H1 (cell line): ENCODE data around the gene TMEM161B. TPM values are rescaled to one million over a fixed set of nuclear protein-coding genes. Genes with fewer than 3 reads are reported as not detected.

Experiments
- CTCF ChIA-PET: fragments of 300-600 bp; sonication (Branson Sonifier 250); formaldehyde crosslinking; loops from one replicate; lab custom pipeline; 2021; ENCODE audit not compliant: partially characterized antibody; lab: Charles Lee
- POLR2A ChIA-PET: fragments of 300-600 bp; sonication (Branson Sonifier 250); formaldehyde crosslinking; loops from one replicate; lab custom pipeline; 2021; ENCODE audit warnings: inconsistent platforms; ENCODE audit not compliant: partially characterized antibody; lab: Charles Lee
- DNase-seq, 2 experiments: peaks; one replicate each; pipeline versions ENCODE4 v3.0.0 to v3.0.0-alpha.2; 2010 to 2022; ENCODE audit warnings: low spot score in 2 of 2, low read depth in 1 of 2, mixed read lengths in 1 of 2
- FAIRE-seq: peaks from 2 replicates; lab custom pipeline; 2011; peaks lifted over from hg19 to GRCh38; lab: Jason Lieb, UNC
- H2AFZ ChIP-seq: 2 replicates; pipeline ENCODE4 v1.8.1; 2012; ENCODE audit warnings: low read length, inconsistent platforms
- H2AK5ac ChIP-seq: 2 replicates; pipeline ENCODE4 v1.6.1; 2013; ENCODE audit warnings: low read depth, low read length
- H2BK120ac ChIP-seq: replicated peaks from 2 replicates; pipeline ENCODE3; 2013; ENCODE audit warnings: low read depth, low read length, inconsistent platforms
- H2BK12ac ChIP-seq: 2 replicates; pipeline ENCODE4 v1.6.1; 2013; ENCODE audit warnings: low read depth, low read length
- H2BK15ac ChIP-seq: 2 replicates; pipeline ENCODE4 v1.6.1; 2013; ENCODE audit warnings: low read length
- H2BK20ac ChIP-seq: 2 replicates; pipeline ENCODE4 v1.6.1; 2013; ENCODE audit warnings: low read length
- H2BK5ac ChIP-seq: 2 replicates; pipeline ENCODE4 v1.6.1; 2013; ENCODE audit warnings: low read depth, low read length
- H3K14ac ChIP-seq: 2 replicates; pipeline ENCODE4 v1.6.1; 2013; ENCODE audit warnings: inconsistent platforms; ENCODE audit not compliant: insufficient read length
- H3K18ac ChIP-seq: 2 replicates; pipeline ENCODE4 v1.6.1; 2013; ENCODE audit warnings: low read length; ENCODE audit errors: extremely low read depth
- H3K23ac ChIP-seq: 2 replicates; pipeline ENCODE4 v1.6.1; 2013; ENCODE audit warnings: inconsistent platforms; ENCODE audit not compliant: insufficient read length
- H3K23me2 ChIP-seq: 2 replicates; pipeline ENCODE4 v1.6.1; 2013; ENCODE audit warnings: low read depth, low read length
- H3K27ac ChIP-seq: 2 replicates; pipeline ENCODE4 v1.6.1; 2011; ENCODE audit warnings: low read depth, low read length, inconsistent platforms
- H3K27me3 ChIP-seq, 4 experiments: replicated peaks in 1 of 4; 1 replicate in 1 of 4; 2 replicates in 3 of 4; pipeline versions ENCODE4 v1.6.1 to v1.8.1; 2011 to 2013; ENCODE audit warnings: low read length in 3 of 4, mild to moderate bottlenecking in 3 of 4, inconsistent platforms in 2 of 4, mixed read lengths in 2 of 4, moderate library complexity in 1 of 4; ENCODE audit not compliant: control insufficient read depth in 3 of 4, insufficient read depth in 3 of 4; ENCODE audit errors: extremely low read depth in 1 of 4
- H3K36me3 ChIP-seq, 4 experiments: 2 replicates each; pipeline versions ENCODE4 v1.6.1 to v1.8.1; 2011 to 2013; ENCODE audit warnings: mild to moderate bottlenecking in 4 of 4, low read length in 3 of 4, moderate library complexity in 2 of 4, control low read depth in 1 of 4, inconsistent platforms in 1 of 4; ENCODE audit not compliant: insufficient read depth in 4 of 4, control insufficient read depth in 2 of 4
- H3K4ac ChIP-seq: replicated peaks from 2 replicates; pipeline ENCODE3; 2013; ENCODE audit warnings: low read length, low read depth, mixed read lengths, inconsistent platforms; ENCODE audit not compliant: insufficient read length
- H3K4me1 ChIP-seq, 4 experiments: replicated peaks in 1 of 4; 1 replicate in 1 of 4; 2 replicates in 3 of 4; pipeline versions ENCODE4 v1.6.1 to v1.8.1; 2011 to 2013; ENCODE audit warnings: low read length in 3 of 4, inconsistent platforms in 2 of 4, mixed read lengths in 1 of 4; ENCODE audit not compliant: insufficient read depth in 4 of 4, control insufficient read depth in 3 of 4
- H3K4me2 ChIP-seq, 2 experiments: 2 replicates each; pipeline versions ENCODE4 v1.6.1 to v1.8.1; 2011 to 2013; ENCODE audit warnings: low read depth in 2 of 2, low read length in 2 of 2, control low read depth in 1 of 2, inconsistent platforms in 1 of 2, mild to moderate bottlenecking in 1 of 2; ENCODE audit not compliant: insufficient read depth in 1 of 2
- H3K4me3 ChIP-seq, 4 experiments: fragments of 200-600, 300-600 bp in 1 of 4; sonication (generic), shearing (Covaris generic), sonication (Bioruptor Twin) in 1 of 4; 2 replicates each; pipeline versions ENCODE4 v1.5.1 to v1.8.1; 2011 to 2016; ENCODE audit warnings: low read length in 4 of 4, low read depth in 3 of 4, control low read depth in 2 of 4, inconsistent platforms in 2 of 4, mild to moderate bottlenecking in 2 of 4, mixed read lengths in 1 of 4, moderate library complexity in 1 of 4; ENCODE audit not compliant: insufficient read depth in 2 of 4; ENCODE audit errors: extremely low read depth in 1 of 4
- H3K56ac ChIP-seq: replicated peaks from 2 replicates; pipeline ENCODE3; 2013; ENCODE audit warnings: low read depth, mild to moderate bottlenecking, mixed read lengths, low read length, inconsistent platforms; ENCODE audit not compliant: insufficient read length
- H3K79me1 ChIP-seq: 2 replicates; pipeline ENCODE4 v1.6.1; 2013; ENCODE audit warnings: low read depth, low read length, control low read depth
- H3K79me2 ChIP-seq, 2 experiments: 2 replicates each; pipeline versions ENCODE4 v1.6.1 to v1.8.1; 2012 to 2013; ENCODE audit warnings: low read length in 2 of 2, mild to moderate bottlenecking in 2 of 2, inconsistent platforms in 1 of 2; ENCODE audit not compliant: insufficient read depth in 2 of 2, control insufficient read depth in 1 of 2
- H3K9ac ChIP-seq, 4 experiments: replicated peaks in 1 of 4; 1 replicate in 1 of 4; 2 replicates in 3 of 4; pipeline versions ENCODE4 v1.6.1 to v1.8.1; 2011 to 2013; ENCODE audit warnings: low read depth in 3 of 4, low read length in 3 of 4, control low read depth in 2 of 4, mild to moderate bottlenecking in 2 of 4, moderate library complexity in 2 of 4, inconsistent platforms in 1 of 4; ENCODE audit errors: extremely low read depth in 1 of 4
- H3K9me3 ChIP-seq, 2 experiments: 2 replicates each; pipeline versions ENCODE4 v1.6.1 to v1.8.1; 2012 to 2013; ENCODE audit warnings: mild to moderate bottlenecking in 2 of 2, moderate library complexity in 2 of 2, control low read depth in 1 of 2, inconsistent platforms in 1 of 2, low read depth in 1 of 2, low read length in 1 of 2, mixed read lengths in 1 of 2; ENCODE audit not compliant: insufficient read depth in 2 of 2
- H4K20me1 ChIP-seq, 2 experiments: replicated peaks in 1 of 2; 2 replicates each; pipeline versions ENCODE3 to v1.8.1; 2011 to 2013; ENCODE audit warnings: inconsistent platforms in 2 of 2, low read length in 2 of 2, mild to moderate bottlenecking in 1 of 2; ENCODE audit not compliant: insufficient read depth in 2 of 2, control insufficient read depth in 1 of 2
- H4K5ac ChIP-seq: 2 replicates; pipeline ENCODE4 v1.6.1; 2013; ENCODE audit warnings: low read length, low read depth, mixed read lengths, inconsistent platforms; ENCODE audit not compliant: insufficient read length
- H4K8ac ChIP-seq: 2 replicates; pipeline ENCODE4 v1.8.0; 2013; ENCODE audit warnings: mild to moderate bottlenecking, moderate library complexity, low read length, inconsistent platforms; ENCODE audit not compliant: insufficient read depth; ENCODE audit errors: extremely low read depth
- H4K91ac ChIP-seq: replicated peaks from 2 replicates; pipeline ENCODE3; 2013; ENCODE audit warnings: low read length, mixed read lengths, inconsistent platforms; ENCODE audit not compliant: insufficient read length
- CREB1 ChIP-seq: IDR thresholded peaks from 2 replicates; pipeline ENCODE4 v1.6.1; 2012; ENCODE audit warnings: inconsistent platforms
- CTCF ChIP-seq, 3 experiments: IDR thresholded peaks; 1 replicate in 2 of 3; 2 replicates in 1 of 3; pipeline versions ENCODE4 v1.5.1 to v1.6.1; 2011; ENCODE audit warnings: low read length in 3 of 3, mild to moderate bottlenecking in 3 of 3, inconsistent platforms in 2 of 3, low read depth in 1 of 3, moderate library complexity in 1 of 3; ENCODE audit not compliant: insufficient read depth in 1 of 3; ENCODE audit errors: control extremely low read depth in 1 of 3
- PHF8 ChIP-seq: fragments of 200-600 bp; sonication (generic); conservative IDR thresholded peaks from 2 replicates; pipeline ENCODE4 v1.7.1; 2012; ENCODE audit warnings: low read depth, mild to moderate bottlenecking, inconsistent platforms, low read length, moderate library complexity
- WGBS, 2 experiments: shearing (Covaris generic) in 1 of 2; methylation state at CpG; one replicate each; pipeline versions ENCODE4 v1.1.6 to v1.1.7; 2013 to 2015; ENCODE audit warnings: low lambda C conversion rate in 2 of 2, mixed read lengths in 2 of 2, inconsistent platforms in 1 of 2, low coverage in 1 of 2, missing lambda C conversion rate in 1 of 2; ENCODE audit not compliant: insufficient replicate concordance in 2 of 2, insufficient coverage in 1 of 2, insufficient read length in 1 of 2; ENCODE audit errors: extremely low coverage in 1 of 2, missing lambda C conversion rate in 1 of 2; 5-methylcytosine and 5-hydroxymethylcytosine counted together
- polyA plus RNA-seq, 7 experiments: library from polyadenylated mRNA; depleted of rRNA in 3 of 7; stranded (reverse) in 5 of 7; unstranded in 2 of 7; fragments of >200 nt in 5 of 7; fragments of 200-250 nt in 2 of 7; gene quantifications; 1 replicate in 5 of 7; 2 replicates in 1 of 7; 4 replicates in 1 of 7; pipeline versions ENCODE4 v1.2.1 to v1.2.3, GENCODE V29; 2011 to 2013; ENCODE audit warnings: missing spikeins in 2 of 7, mixed read lengths in 2 of 7
- total RNA-seq: library from RNA; stranded (reverse); fragmentation: NEBNext Ultra II Directional; extraction: Animal tissue kit (Norgen Biotek cat#: 25700); gene quantifications from 2 replicates; pipeline ENCODE4 v1.2.1, GENCODE V29; 2021
- TF ChIP-seq, protein P1 (sequence below): IDR thresholded peaks from 2 replicates; pipeline ENCODE4 v1.6.1; 2011; ENCODE audit warnings: low read depth, mild to moderate bottlenecking, low read length; ENCODE audit not compliant: insufficient read depth
- TF ChIP-seq, protein P2 (sequence below): IDR thresholded peaks from 2 replicates; pipeline ENCODE4 v1.6.1; 2011; ENCODE audit warnings: low read length, improper control_type of control experiment

The TMEM161B gene
- total and polyA plus RNA-seq, 2 of the 8 experiments (the other 6 are each of a cell fraction or from before 2014, with no cell fraction given) = 7.4 to 13.8 TPM

DNA sequence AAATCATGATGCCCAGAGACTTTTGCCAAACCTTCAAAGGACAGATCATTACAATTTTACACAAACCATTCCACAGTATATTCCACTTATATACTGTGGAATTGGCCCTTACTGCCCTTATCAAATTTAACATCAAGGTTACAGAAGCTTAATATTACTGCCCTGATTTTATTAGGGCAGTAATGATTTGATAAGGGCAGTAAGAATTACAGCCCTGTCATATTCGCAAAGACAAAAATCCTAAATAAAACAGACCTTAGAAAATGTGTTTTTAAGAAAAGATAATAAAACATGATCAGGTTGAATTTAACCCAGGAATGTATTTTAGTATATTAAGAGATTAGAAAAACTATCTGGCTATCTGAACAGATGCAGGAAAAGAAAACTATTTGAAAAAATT, 7.7 kb upstream of the TMEM161B start:
- Histone ChIP-seq H2AK5ac (no peak overlapping the region), H3K4me3 (no peak overlapping the region), H3K36me3 (peaks cover 0 to 34% (median 11%) of the 10 kb centered on the region in 4 experiments; a peak in 4 of 8 replicates), H3K23ac (no peak overlapping the region), H3K14ac (no peak overlapping the region), H4K8ac (no peak overlapping the region), H3K79me1 (no peaks in the 10 kb centered on the region; the same call in 1 of the 2 replicates), H3K27ac (no peak overlapping the region), H3K4me1 (no peaks in the 10 kb centered on the region), H2BK5ac (no peak overlapping the region), H2AFZ (no peak overlapping the region), H3K4ac (no peak overlapping the region), H2BK15ac (no peak overlapping the region), H3K27me3 (no peaks in the 10 kb centered on the region; a peak in 1 of 7 replicates), H4K5ac (no peak overlapping the region), H4K91ac (no peak overlapping the region), H3K4me2 (no peak overlapping the region), H2BK12ac (no peak overlapping the region), H3K79me2 (peaks cover 0 to 3% of the 10 kb centered on the region in 2 experiments; a peak in 1 of 4 replicates), H3K18ac (no peak overlapping the region), H4K20me1 (no peaks in the 10 kb centered on the region), H3K9ac (no peak overlapping the region), H3K9me3 (no peaks in the 10 kb centered on the region), H3K23me2 (no peaks in the 10 kb centered on the region), H2BK20ac (no peak overlapping the region), H3K56ac (no peak overlapping the region), H2BK120ac (no peak overlapping the region)
- POLR2A ChIA-PET = interaction anchor here (1.0 kb wide), 1 partner anchor 11 kb away, joined by 3 read pairs; no protein-coding TSS in a partner anchor
- CTCF ChIA-PET = interaction anchor here (0.9 kb wide), 1 partner anchor 414 kb away, joined by 3 read pairs; no protein-coding TSS in a partner anchor
- 100% methylated on average over 1 of the region's 1 CpG; no CpG with 5 or more reads in 1 of the 2 experiments for WGBS, 2 experiments
- FAIRE-seq = no peak
- DNase-seq = no peak
- TF ChIP-seq, protein P1, sequence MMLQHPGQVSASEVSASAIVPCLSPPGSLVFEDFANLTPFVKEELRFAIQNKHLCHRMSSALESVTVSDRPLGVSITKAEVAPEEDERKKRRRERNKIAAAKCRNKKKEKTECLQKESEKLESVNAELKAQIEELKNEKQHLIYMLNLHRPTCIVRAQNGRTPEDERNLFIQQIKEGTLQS = no peak
- TF ChIP-seq CREB1 (no peak), CTCF (IDR thresholded peaks at IDR 0.05; ENCODE audit: control extremely low read depth in 1 of 3, insufficient read depth in 1 of 3, low read depth in 1 of 3, low read length in 3 of 3) (no peak), PHF8 (no peak)
- TF ChIP-seq, protein P2, sequence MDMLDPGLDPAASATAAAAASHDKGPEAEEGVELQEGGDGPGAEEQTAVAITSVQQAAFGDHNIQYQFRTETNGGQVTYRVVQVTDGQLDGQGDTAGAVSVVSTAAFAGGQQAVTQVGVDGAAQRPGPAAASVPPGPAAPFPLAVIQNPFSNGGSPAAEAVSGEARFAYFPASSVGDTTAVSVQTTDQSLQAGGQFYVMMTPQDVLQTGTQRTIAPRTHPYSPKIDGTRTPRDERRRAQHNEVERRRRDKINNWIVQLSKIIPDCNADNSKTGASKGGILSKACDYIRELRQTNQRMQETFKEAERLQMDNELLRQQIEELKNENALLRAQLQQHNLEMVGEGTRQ = no peak
